T-helper 2 cell (primary cell): ENCODE results near the gene TPST1.

Experiments used
- DNase-seq, 5 experiments: peaks; one replicate each; pipeline versions ENCODE4 v3.0.0 to v3.0.0-alpha.2; 2012 to 2022

The TPST1 gene

DNA sequence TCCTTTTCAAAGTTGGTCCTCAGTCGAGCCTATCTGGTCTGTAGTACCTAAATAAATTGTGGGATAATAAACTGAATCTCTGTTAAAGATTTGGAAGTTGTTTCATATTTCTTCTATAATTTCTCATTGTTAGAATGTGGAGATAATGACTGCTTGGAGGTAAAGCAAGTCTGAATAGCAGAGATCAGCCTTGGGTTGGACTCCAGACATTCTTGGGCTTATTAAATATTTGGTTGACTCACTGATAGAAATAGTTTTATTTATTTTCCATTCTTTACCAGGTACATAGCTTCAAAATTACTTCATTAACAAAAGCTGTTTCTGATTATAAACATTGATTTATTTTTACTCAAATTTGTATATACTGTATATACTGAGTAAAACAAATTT is 34.3 kb downstream of the TPST1 start:
- no peak for DNase-seq

DNA sequence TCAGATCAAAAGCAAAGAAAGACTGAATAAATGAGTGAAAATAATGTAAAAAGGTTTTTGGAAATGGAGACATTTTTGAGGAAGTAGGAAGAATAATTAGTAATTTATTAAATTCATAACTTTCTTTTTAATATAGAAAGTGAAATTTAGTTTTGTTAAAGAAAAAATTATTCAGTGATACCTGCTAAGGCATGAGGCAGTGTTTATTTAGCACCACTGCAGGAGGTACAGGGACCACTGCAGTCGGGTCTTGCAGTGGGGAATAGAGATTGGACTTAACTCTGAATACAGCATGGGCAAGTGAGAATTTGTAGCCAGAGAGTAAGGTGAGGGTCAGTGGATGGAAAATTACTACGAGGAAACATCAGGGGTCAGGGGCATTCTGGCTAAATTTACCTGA is 39.9 kb downstream of the TPST1 start:
- no peak for DNase-seq

DNA sequence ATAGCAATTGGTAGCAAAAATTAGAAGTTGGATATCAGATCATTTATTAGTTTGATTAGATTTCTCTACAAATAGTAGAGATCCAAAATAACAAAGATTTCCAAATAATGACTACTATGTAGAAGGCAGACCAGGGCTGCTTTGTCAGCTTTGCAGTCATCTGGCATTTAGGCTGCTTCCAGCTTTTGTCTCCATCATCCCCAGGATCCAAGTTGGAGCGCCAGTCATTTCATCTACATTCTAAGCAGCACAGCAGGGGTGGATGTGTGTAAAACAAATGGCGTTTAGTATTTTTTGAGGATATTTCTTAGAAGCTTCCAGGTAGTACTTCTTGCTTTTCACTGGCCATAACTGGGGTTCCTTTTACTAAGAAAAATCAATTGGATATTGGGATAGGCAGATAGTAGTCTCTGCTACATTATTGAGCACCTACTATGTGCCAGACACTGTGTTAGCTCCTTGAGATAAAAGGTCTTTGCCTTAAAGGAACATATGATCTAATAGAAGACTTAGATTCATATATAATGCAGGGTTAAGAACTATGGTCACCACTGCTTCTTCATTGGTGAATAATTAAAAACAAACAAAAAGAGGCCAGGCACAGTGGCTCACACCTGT is 41.5 kb downstream of the TPST1 start:
- DNase-seq: no peak

DNA sequence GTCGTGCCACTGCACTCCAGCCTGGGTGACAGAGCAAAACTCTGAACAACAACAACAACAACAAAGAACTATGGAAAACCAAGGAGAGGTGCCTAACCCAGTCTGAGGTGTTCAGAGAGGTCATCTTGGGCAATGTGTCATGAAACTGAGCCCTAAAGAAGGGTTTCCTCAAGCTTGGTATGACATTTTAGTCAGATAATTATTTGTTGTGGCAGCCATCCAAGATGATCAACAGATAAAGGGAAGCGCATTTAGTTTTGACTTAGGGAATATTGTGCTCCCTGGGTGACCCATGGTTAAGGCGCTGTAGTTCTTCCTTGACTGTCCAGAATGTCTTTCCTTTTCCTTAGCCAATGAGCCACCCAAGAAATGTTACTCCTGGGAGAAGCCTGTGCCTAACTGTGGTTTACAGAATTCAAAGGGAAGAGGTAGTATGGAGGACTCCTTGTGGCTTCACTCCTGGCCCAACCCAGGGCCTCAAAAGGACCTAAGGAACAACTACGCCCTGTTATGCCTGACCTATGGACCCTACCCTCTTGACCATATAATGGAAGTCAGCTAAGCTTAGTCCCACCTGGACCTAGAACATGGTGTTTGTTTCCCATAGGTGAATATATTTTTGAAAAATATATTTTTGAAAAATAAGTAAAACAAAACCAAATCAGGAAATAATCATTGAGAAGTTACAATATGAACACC is 42.4 kb downstream of the TPST1 start:
- no peak for DNase-seq

DNA sequence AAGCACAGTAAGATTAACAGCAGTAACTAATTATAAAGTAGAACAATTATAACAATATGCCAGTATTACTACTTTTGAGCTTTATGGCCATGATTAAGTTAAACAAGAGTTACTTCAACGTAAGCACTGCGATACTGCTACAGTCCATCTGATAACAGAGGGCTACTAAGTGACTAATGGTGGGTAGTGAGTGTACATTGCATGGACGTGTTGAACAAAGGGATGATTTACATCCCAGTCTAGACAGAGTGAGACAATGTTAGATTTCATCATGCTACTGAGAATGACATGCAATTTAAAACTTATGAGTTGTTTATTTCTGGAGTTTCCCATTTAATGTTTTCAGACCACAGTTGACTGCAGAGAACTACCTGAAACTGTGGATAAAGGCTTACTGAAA is 45.6 kb downstream of the TPST1 start:
- DNase-seq: no peak

DNA sequence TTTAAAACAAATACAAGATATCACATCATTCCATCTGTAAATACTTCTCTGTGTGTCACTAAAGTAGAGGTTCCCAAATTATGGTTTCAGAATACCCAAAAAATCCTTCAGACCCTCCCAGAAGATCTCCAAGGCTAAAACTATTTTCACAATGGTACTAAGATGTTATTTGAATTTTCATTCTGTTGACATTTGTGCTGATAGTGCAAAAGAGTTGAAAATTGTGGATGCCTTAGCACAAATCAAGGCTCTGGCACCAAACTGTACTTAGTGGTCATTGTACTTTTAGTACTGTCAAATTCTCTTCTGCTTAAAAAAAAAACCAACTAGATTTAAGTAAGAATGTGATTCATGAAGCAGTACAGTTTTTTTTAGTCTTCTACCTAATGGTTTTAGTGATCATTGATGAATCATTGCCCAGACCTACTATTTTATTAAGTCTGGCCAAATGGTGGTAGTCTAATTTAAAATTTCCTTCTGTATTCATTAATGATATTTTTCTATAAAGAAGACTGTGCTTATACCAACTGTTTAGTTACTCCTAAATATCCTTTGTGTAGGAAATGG is 50.5 kb downstream of the TPST1 start:
- no peak for DNase-seq

DNA sequence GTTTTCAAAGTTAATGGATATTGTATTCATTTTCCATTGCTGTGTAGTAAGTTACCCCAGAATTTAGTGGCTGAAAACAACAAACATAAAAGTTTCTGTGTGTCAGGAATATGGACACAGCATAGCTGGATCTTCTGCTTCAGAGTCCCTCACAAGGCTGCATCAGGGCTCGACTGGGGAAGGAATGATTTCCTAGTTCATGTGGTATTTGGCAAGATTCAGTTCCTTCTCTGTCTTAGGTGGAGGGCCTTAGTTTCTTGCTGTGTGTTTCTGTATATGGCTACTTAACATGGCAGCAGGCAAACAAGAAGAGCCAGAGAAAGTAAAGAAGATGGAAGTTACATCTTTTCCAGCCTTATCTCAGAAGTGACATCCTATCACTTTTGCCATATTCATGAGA is 51.1 kb downstream of the TPST1 start:
- no peak for DNase-seq

DNA sequence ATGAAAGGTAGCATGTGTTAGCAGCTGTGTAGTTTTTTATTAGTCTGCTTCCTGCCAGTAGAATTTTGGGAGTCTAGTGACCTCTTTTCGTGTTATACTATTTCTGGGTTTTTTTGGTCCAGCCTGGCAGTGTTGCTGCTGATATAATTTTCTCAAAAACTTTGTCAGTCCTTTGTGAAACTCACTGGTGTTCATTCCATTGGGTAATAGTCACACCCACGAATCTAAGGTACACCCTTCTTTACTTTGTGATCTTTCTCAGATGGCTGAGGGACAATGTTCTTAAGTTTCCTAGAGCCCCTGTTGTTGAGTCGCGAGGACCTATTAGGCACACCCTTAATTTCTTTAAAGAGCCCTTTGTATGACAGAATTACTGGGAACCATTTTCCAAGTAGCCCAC is 52.3 kb downstream of the TPST1 start:
- no peak for DNase-seq

DNA sequence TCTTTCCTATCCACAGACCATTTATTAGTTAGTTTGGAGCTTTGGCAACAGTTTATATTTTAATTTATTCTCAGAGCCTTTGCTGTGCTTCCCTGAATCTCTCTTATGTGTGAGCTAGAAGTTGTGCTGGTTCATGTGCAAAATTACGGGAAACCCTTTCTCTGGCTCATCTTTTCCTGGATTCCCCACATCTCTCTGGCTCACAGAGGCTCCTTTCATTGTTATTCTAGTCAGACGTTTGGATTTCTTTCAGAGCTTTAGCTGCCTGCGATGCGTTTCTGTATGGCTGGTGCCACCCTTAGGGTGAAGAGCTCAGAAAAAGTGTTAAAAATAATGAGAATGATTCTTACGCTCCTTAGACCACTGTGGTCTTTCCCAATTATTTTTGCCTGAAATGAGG is 53.3 kb downstream of the TPST1 start:
- DNase-seq: no peak

DNA sequence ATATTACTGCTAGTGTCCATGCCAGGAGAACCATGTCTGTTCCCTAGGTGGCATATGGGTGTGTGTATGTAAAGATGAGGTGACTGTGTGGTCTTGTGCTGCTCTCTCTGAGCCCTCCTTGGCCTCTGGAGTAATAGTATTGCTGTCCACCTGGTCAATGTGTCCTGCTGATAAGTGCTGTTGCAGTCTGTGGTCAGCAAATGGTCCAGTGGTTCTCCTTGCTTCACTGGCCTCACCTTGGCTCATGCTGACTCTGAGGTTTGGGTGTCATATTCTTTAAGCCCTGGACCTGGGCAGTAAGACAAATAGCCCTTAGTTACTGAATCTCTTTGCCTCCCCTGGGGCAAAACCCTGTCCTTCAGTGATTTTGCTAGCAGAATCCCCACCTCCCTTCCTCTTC is 56.8 kb downstream of the TPST1 start:
- no peak for DNase-seq

DNA sequence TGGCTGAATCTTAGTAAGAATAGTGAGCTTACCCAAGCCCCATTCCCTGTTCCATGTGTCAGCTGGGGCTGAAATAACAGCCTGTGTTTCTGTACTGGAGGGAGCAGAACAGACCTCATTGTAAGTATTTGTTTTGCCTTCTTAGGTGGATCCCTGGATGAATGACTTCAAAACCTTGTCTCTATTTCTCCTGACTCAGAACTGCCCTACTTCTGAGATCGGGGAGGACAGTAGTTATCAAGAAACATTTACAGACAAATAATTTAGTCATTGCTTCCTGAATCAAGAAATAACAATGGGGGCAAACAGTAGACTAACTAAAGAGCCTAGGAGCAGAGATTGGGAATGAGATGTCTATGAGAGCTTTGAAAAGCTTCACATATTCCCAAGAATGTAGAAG is 58.8 kb downstream of the TPST1 start:
- DNase-seq: no peak

DNA sequence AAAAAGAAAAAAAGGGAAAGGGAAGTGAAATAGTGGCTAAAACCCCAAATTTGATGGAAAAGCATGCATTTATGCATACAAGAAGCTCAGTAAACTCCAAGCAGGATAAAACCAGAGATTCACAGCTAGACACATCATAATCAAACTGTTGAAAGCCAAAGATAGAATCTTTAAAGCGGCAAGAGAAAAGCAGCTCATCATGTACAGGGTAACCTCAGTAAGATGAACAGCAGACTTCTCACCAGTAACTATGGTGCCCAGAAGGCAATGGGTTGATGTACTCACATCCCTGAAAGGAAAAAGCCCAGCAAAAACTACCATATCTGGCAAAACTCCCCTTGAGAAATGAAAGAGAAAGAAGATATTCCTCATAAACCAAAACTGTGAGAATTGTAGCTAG is 60.4 kb downstream of the TPST1 start:
- DNase-seq: peak in 1 of 5 experiments; percentile 2

DNA sequence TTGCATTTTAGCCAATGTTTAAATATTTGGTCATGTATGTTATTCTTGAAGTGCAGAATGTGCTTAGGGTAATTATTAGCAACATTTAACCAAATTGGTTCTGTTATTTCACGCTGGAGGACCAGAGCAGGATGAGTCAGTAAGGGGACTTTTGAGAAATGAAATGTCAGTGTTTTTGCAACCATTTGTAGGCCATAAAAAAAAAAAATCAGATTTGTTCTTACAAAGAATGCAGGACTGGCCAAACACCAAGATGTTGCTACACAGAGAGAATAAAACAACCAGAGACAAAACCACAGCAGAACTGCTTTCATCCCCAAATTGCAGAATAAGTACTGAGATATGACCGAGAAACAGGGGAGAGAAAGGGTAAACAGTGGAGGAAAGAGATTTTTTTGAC is 62.1 kb downstream of the TPST1 start:
- DNase-seq: no peak

DNA sequence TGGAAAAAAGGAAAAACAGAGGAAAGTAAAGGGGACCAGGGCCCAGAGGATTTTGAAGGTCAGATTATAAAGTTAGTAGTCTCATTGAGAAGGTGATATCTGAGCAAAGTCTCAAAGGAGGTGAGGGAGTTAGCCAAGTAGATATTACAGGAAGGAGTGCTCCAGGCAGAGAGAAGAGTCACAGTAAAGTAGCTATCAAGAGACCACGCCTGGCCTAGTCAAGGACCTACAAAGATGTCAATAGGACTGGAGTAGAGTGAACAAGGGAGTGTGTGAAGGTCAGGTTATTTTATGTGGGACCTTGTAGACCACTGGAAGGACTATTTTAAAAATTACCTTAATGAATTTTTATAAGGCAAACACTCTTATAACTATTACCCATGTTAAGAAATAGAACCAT is 64.8 kb downstream of the TPST1 start:
- no peak for DNase-seq

DNA sequence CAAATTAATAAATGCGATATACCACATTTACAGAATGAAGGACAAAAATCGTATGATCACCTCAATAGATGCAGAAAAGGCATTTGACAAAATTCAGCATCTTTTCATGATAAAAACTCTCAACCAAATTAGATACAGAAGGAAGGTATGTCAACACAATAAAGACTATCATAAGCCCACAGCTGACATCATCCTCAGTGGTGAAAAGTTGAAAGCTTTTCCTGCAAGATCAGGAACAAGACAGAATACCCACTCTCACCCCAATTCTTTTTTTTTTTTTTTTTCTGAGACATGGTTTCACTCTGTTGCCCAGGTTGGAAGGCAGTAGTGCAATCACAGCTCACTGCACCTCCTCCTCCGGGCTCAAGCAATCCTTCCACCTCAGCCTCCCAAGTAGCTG is 67.2 kb downstream of the TPST1 start:
- no peak for DNase-seq

DNA sequence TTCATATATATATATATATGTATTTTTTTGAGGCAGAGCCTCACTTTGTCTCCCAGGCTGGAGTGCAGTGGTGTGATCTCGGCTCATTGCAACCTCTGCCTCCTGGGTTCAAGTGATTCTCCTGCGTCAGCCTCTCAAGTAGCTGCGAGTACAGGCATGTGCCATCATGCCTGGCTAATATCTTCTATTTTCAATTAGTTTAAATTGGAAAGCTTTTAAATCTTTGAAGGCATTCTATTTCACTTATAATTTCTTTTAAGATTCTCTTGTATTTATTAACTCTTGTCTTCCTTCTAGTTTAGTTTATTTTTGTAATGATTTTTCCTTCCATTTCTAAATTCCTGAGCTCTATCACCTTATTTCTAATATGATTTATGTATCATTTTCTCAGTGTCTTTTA is 71.2 kb downstream of the TPST1 start:
- DNase-seq: no peak

DNA sequence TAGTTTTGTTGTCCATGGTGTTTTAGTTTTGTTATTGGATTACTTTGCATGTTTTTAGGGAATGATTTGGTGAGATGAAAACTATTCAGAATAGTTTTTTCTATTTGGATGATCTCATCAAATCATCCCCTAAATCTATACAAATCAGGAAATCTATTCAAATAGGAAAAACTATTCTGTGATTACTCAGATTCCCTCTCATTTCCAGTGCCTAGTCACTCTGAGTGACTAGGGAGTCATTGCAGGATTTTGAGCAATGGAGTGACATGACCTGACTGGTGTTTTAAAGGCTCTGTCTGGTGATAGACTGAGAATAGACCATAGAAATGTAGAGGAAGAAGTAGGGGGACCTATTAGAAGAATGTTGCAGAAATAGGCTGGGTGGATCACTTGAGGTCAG is 72.4 kb downstream of the TPST1 start:
- no peak for DNase-seq

DNA sequence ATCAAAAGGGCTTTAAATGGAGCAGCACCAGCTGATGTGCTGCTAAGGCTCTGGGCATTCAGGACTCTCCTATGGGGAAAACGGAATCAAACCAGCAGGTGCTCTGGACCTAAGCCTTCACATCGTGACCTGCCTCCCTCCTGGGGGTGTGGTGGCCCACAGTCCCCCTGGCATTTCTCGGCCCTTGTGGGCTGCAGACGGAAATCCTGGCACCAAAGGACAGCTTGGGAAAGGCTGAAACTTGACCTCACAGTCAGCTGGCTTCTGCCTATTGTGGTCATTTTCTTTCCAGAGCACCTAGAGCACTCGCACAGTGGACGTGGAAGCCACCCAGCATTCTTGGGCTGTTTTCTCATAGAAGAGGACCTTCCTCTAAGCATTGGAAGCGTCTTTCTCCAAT is 74.8 kb downstream of the TPST1 start:
- DNase-seq: no peak

DNA sequence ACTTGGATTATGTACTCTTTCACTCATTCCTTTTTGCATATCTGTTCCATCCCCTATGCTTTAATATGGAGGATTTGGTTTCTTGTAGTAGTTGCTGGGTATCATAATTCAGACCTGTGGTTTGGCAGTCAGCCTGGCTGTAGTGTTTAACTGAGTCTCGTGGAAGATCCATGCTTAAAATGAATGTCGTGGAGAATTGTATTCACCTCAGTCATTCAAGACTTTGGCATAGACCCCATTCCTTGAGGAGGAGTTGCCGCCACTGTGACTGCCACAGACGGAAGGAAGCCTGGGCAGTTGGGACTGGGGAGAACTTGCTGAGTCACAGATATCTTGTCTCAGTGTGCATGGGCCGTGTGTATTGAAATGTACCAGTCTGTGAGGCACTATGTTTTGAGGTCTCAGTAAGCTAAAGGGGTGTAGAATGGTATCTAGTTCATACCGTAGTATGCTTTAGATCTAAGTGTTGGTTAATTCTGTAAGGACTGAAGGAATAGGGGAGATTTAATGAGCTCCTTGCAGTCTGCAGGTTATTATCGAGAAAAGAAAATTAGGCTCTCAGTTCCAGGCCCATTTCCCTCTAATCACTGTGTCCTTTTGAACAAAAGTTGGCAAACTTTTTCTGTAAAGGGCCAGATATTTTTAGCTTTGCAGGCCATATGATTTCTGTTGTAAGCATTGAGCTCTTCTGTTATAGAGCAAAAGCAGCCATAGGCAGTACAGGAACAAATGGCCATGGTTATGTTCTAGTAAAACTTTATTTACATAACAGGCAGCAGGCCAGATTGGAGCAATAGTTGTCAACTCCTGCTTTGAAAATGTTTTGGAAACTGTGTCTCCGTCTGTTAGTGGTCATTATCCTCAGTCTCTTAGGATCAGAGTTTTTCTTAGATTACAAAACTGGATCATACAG is 76.8 kb downstream of the TPST1 start:
- DNase-seq: no peak

DNA sequence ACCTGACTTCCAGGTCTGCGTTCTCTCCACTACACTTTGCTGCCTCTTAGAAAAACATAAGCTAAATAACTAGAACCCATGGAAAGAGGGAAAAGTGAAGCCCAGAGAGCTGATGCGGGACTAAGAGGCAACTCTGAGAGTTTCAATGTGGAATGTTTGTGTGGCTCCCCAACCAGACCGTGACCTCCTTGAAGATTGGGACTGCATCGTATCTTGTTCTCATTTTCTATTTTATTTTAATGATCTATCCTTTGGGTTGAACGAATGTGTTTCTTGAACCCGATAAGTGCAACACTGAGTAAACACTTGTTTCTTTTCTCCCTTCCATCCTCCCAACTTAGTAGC is 77.4 kb downstream of the TPST1 start:
- DNase-seq: no peak

DNA sequence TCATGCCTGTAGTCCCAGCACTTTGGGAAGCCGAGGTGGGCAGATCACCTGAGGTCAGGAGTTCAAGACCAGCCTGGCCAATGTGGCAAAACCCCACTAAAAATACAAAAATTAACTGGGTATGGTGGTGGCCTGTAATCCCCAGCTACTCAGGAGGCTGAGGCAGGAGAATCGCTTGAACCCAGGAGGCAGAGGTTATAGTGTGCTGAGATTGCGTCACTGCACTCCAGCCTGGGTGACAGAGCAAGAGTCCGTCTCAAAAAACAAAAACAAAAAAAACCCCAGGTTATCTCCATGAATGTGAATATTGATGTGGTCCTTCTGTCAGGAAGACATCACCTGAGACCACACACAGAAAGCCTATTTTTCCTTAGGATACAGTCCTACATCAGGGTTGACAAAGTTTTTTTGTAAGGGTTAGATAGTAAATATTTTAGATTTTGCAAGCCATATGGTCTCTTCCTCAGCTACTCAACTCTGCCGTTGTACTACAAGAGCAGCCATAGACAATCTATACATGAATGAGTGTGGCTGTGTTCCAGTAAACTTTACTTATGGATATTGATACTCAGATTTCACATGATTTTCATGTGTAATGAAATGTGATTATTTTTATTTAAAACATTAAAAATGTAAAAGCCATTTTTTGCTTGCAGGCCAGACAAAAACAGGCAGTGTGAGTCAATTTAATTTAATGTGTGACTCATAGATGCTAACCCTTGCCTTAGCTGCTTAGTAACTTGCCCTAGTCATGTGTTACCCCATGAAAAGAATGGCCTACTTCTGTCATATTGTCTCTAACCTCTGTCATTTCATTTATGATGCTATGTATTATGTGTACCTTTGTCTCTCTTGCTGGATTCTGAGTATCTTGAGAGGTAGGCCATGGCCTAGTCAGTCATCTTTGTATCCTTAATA is 78.1 kb downstream of the TPST1 start:
- no peak for DNase-seq

DNA sequence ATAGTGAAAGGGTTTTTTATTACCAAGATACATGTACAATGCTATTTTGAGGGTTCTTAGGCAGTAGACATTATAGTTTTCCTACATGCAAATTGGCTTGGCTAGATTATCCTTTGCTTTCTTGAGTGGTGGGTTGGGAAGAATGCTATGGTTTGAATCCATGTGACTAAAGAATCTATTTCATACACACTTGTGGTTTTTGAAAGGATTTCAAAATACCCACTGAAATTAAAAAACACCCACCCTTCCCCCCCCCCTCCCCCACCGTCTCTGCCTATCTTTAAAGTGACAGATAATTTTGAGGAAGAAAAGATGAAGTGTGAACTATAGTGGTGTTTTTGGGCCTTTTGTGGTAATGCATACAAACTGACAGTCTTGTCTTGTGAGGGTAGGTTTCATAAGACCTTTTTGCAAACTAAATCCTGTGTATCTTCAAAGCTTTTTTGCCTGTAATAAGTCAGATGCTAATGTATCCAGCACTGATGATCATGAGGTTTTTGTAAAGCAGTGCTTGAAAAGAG is 90.9 kb downstream of the TPST1 start:
- DNase-seq: no peak
